PC-3 (cell line): ENCODE measurements around the gene MPV17L2. TPM values are rescaled to one million over a fixed set of nuclear protein-coding genes. Genes with fewer than 3 reads are reported as not detected.

Source experiments
- ATAC-seq: fragments of 200-7000 bp; cut with Tn5 transposase; 2 replicates; pipeline ENCODE4 v1.9.1; 2020; ENCODE audit warnings: mild to moderate bottlenecking, moderate library complexity
- BruUV-seq: library from RNA; stranded (reverse); fragments of 400-500 nt; replicated peaks from 2 replicates; lab custom pipeline; 2021; lab: Mats Ljungman, UMichigan
- CTCF ChIA-PET: fragments of 300-600 bp; sonication (Branson Sonifier 250); formaldehyde crosslinking; loops from one replicate; lab custom pipeline; 2022; ENCODE audit warnings: antibody characterized with exemption; lab: Charles Lee
- POLR2A ChIA-PET: fragments of 300-600 bp; sonication (Branson Sonifier 250); formaldehyde crosslinking; loops from one replicate; lab custom pipeline; 2022; ENCODE audit warnings: antibody characterized with exemption; ENCODE audit not compliant: unreplicated experiment; lab: Charles Lee
- DNase-seq: peaks from one replicate; pipeline ENCODE4 v3.0.0-alpha.2; 2015
- H2AFZ ChIP-seq: fragments of 300-600 bp; sonication (generic); 2 replicates; pipeline ENCODE4 v1.6.0; 2016; ENCODE audit warnings: antibody characterized with exemption, low read length
- H3F3A ChIP-seq: fragments of 300-600 bp; sonication (generic); one replicate; pipeline ENCODE4 v1.6.0; 2017; ENCODE audit warnings: antibody characterized with exemption, low read length, control low read depth, mild to moderate bottlenecking; ENCODE audit not compliant: unreplicated experiment
- H3K27ac ChIP-seq: fragments of 300-600 bp; sonication (generic); 2 replicates; pipeline ENCODE4 v1.5.1; 2016; ENCODE audit warnings: mild to moderate bottlenecking, low read length
- H3K27me3 ChIP-seq: fragments of 300-600 bp; sonication (generic); 2 replicates; pipeline ENCODE4 v1.6.1; 2016; ENCODE audit warnings: low read length, mixed read lengths
- H3K36me3 ChIP-seq: fragments of 300-600 bp; sonication (generic); 2 replicates; pipeline ENCODE4 v1.6.1; 2016; ENCODE audit warnings: low read depth, mixed run types, low read length, mixed read lengths
- H3K4me1 ChIP-seq: fragments of 300-600 bp; sonication (generic); 2 replicates; pipeline ENCODE4 v1.5.1; 2016; ENCODE audit warnings: low read length; ENCODE audit not compliant: insufficient read depth
- H3K4me2 ChIP-seq: fragments of 300-600 bp; sonication (generic); 2 replicates; pipeline ENCODE4 v1.6.0; 2016; ENCODE audit warnings: low read length
- H3K4me3 ChIP-seq: fragments of 300-600 bp; sonication (generic); 2 replicates; pipeline ENCODE4 v1.5.1; 2016; ENCODE audit warnings: mild to moderate bottlenecking, low read length, mixed read lengths
- H3K79me2 ChIP-seq: fragments of 300-600 bp; sonication (generic); 2 replicates; pipeline ENCODE4 v1.6.1; 2017; ENCODE audit warnings: low read length, mixed read lengths
- H3K9ac ChIP-seq: fragments of 300-600 bp; sonication (generic); 2 replicates; pipeline ENCODE4 v1.6.0; 2016; ENCODE audit warnings: mild to moderate bottlenecking, low read length
- H3K9me2 ChIP-seq: fragments of 300-600 bp; sonication (generic); replicated peaks from 2 replicates; pipeline ENCODE4 v1.6.1; 2016; ENCODE audit warnings: mixed run types, low read length, mixed read lengths
- H3K9me3 ChIP-seq: fragments of 300-600 bp; sonication (generic); 2 replicates; pipeline ENCODE4 v1.6.1; 2016; ENCODE audit warnings: low read length, mixed read lengths
- H4K20me1 ChIP-seq: fragments of 300-600 bp; sonication (generic); 2 replicates; pipeline ENCODE4 v1.6.1; 2016; ENCODE audit warnings: low read length, mixed read lengths
- EZH2 ChIP-seq: fragments of 300-600 bp; sonication (generic); IDR thresholded peaks from one replicate; pipeline ENCODE4 v1.6.1; 2017; ENCODE audit warnings: antibody characterized with exemption, mild to moderate bottlenecking, low read length; ENCODE audit not compliant: unreplicated experiment
- EZH2phosphoT487 ChIP-seq: fragments of 300-600 bp; sonication (generic); IDR thresholded peaks from 2 replicates; pipeline ENCODE4 v1.6.1; 2018; ENCODE audit warnings: mild to moderate bottlenecking, antibody characterized with exemption, low read length, borderline replicate concordance
- intact Hi-C: fragments of 100-400 bp; cut with micrococcal nuclease; formaldehyde crosslinking; loops from 2 replicates; pipeline ENCODE4 v1.9.0; 2023
- total RNA-seq: library from RNA; depleted of rRNA; stranded (reverse); fragments of >200 nt; gene quantifications from 2 replicates; pipeline ENCODE4 v1.2.3, GENCODE V29; 2014; rRNA removed
- TF ChIP-seq, protein P1 (sequence below): fragments of 300-600 bp; sonication (generic); conservative IDR thresholded peaks from 2 replicates; pipeline ENCODE4 v1.5.1; 2017; ENCODE audit warnings: antibody characterized with exemption, low read depth, mild to moderate bottlenecking, low read length

Gene MPV17L2
- total RNA-seq, 1 experiment from 2014 or later, result 34.2 TPM

GRCh38 chr19:18239303-18239702, 46.3 kb downstream of the MPV17L2 start:
- Histone ChIP-seq H3K4me2 (no peak overlapping the region), H3K4me3 (no peak overlapping the region), H3K9me3 (no peaks in the 10 kb centered on the region), H3K79me2 (no peaks in the 10 kb centered on the region), H3K9ac (no peak overlapping the region), H3K36me3 (no peaks in the 10 kb centered on the region), H2AFZ (no peak overlapping the region), H4K20me1 (no peaks in the 10 kb centered on the region), H3K4me1 (no peaks in the 10 kb centered on the region), H3K27ac (no peak overlapping the region), H3K27me3 (no peaks in the 10 kb centered on the region), H3K9me2 (no peaks in the 10 kb centered on the region), H3F3A (no peaks in the 10 kb centered on the region)
- ChIA-PET CTCF (interaction anchor here (0.6 kb wide), 1 partner anchor 11 kb away, joined by 3 read pairs; no protein-coding TSS in a partner anchor), POLR2A (no interaction called here)
- ATAC-seq, result no peak
- no peak for DNase-seq
- BruUV-seq, result no TSS peak
- intact Hi-C loops, result no loop called here
- TF ChIP-seq EZH2, result no peak
- TF ChIP-seq, protein P1, sequence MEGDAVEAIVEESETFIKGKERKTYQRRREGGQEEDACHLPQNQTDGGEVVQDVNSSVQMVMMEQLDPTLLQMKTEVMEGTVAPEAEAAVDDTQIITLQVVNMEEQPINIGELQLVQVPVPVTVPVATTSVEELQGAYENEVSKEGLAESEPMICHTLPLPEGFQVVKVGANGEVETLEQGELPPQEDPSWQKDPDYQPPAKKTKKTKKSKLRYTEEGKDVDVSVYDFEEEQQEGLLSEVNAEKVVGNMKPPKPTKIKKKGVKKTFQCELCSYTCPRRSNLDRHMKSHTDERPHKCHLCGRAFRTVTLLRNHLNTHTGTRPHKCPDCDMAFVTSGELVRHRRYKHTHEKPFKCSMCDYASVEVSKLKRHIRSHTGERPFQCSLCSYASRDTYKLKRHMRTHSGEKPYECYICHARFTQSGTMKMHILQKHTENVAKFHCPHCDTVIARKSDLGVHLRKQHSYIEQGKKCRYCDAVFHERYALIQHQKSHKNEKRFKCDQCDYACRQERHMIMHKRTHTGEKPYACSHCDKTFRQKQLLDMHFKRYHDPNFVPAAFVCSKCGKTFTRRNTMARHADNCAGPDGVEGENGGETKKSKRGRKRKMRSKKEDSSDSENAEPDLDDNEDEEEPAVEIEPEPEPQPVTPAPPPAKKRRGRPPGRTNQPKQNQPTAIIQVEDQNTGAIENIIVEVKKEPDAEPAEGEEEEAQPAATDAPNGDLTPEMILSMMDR, result no peak
- TF ChIP-seq EZH2phosphoT487, result no peak

DNA sequence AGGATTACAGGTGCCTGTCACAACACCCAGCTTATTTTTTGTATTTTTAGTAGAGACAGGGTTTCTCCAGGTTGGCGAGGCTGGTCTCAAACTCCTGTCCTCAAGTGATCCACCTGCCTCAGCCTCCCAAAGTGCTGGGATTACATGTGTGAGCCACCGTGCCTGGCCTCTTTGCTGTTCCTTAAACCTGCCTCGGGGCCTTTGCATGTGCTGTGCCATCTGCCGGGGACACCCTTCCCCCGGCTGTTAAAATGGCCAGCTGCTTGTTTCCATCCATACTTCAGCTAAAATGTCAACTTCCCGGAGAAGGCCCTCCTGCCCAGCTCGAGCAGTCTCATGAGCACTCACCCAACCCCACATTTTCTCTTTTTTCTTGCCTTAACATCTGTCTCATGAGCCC, 52.3 kb downstream of the MPV17L2 start:
- Histone ChIP-seq H3F3A (no peaks in the 10 kb centered on the region), H3K4me3 (no peak overlapping the region), H3K9me2 (no peaks in the 10 kb centered on the region), H4K20me1 (no peaks in the 10 kb centered on the region), H2AFZ (no peak overlapping the region), H3K27ac (no peak overlapping the region), H3K4me2 (no peak overlapping the region), H3K9ac (no peak overlapping the region), H3K9me3 (no peaks in the 10 kb centered on the region), H3K79me2 (no peaks in the 10 kb centered on the region), H3K4me1 (no peaks in the 10 kb centered on the region), H3K36me3 (no peaks in the 10 kb centered on the region), H3K27me3 (no peaks in the 10 kb centered on the region)
- intact Hi-C loops, result no loop called here
- no peak for DNase-seq
- ATAC-seq, result no peak
- BruUV-seq, result no TSS peak
- ChIA-PET CTCF (no interaction called here), POLR2A (interaction anchor here (0.6 to 0.7 kb wide), 2 partner anchors 35 to 37 kb away, joined by 5 to 7 read pairs; no protein-coding TSS in a partner anchor)
- TF ChIP-seq, protein P1, result no peak
- no peak for TF ChIP-seq EZH2
- TF ChIP-seq EZH2phosphoT487, result no peak

Other genes starting within 250 kb of the MPV17L2 start
- not detected in 2 replicates for gene KCNN1, start 226.1 kb upstream of the MPV17L2 start, total RNA-seq
- 27.7 and 38.5 TPM in 2 replicates for gene ARRDC2, start 185.0 kb upstream of the MPV17L2 start, total RNA-seq
- not detected in 2 replicates for gene IL12RB1, start 106.3 kb upstream of the MPV17L2 start, total RNA-seq
- gene MAST3, start 95.4 kb upstream of the MPV17L2 start, total RNA-seq, result 6.7 and 8.1 TPM in 2 replicates
- gene PIK3R2, start 40.1 kb upstream of the MPV17L2 start, total RNA-seq, result 13.9 and 15.8 TPM in 2 replicates
- 31.1 and 35.0 TPM in 2 replicates for gene IFI30, start 19.4 kb upstream of the MPV17L2 start, total RNA-seq
- gene RAB3A, start 10.8 kb downstream of the MPV17L2 start, total RNA-seq, result 5.7 and 6.7 TPM in 2 replicates
- gene PDE4C, start 33.2 kb downstream of the MPV17L2 start, total RNA-seq, result 1.8 TPM in 1 of 2 replicates, not detected in the other
- 0.33 and 0.69 TPM in 2 replicates for gene IQCN, start 81.2 kb downstream of the MPV17L2 start, total RNA-seq
- gene JUND, start 88.4 kb downstream of the MPV17L2 start, total RNA-seq, result 151 and 157 TPM in 2 replicates
- 713 and 856 TPM in 2 replicates for gene LSM4, start 129.9 kb downstream of the MPV17L2 start, total RNA-seq
- gene PGPEP1, start 147.4 kb downstream of the MPV17L2 start, total RNA-seq, result 9.6 and 11.4 TPM in 2 replicates
- gene GDF15, start 192.9 kb downstream of the MPV17L2 start, total RNA-seq, result 84.3 and 105 TPM in 2 replicates
- not detected in 2 replicates for gene LRRC25, start 204.4 kb downstream of the MPV17L2 start, total RNA-seq
- 97.5 and 99.9 TPM in 2 replicates for gene SSBP4, start 226.2 kb downstream of the MPV17L2 start, total RNA-seq
- gene ISYNA1, start 244.9 kb downstream of the MPV17L2 start, total RNA-seq, result 19.4 TPM in 2 replicates